GM20000 (cell line): Measurements from ENCODE around the gene CLEC4D.
"Not testable (repeated sequence)": the region's sequence is repeated elsewhere in the genome, so short reads cannot be mapped to it uniquely, and the experiment has no call there.

ENCODE experiments used
- DNase-seq: peaks from one replicate; pipeline ENCODE4 v3.0.0; 2012; ENCODE audit warnings: low spot score
- CTCF ChIP-seq: IDR thresholded peaks from 2 replicates; pipeline ENCODE4 v1.5.1; 2012; ENCODE audit warnings: mild to moderate bottlenecking, control low read depth; ENCODE audit errors: extremely low read depth, missing control alignments

CLEC4D gene

GRCh38 chr12:8508223-8508622, 5.1 kb upstream of the CLEC4D start:
- DNase-seq, result no peak
- TF ChIP-seq CTCF, result no peak

GRCh38 chr12:8508910-8509841, 4.1 kb upstream of the CLEC4D start:
- no peak for TF ChIP-seq CTCF
- DNase-seq, result no peak

- no peak for TF ChIP-seq CTCF
- no peak for DNase-seq
Observed at GRCh38 chr12:8517971-8518370, 4.7 kb downstream of the CLEC4D start.

- no peak for TF ChIP-seq CTCF
- DNase-seq, result no peak
Observed at GRCh38 chr12:8519171-8519570, 5.9 kb downstream of the CLEC4D start.

- no peak for TF ChIP-seq CTCF
- DNase-seq, result no peak
Observed at GRCh38 chr12:8527250-8528130, 14.2 kb downstream of the CLEC4D start.

- TF ChIP-seq CTCF, result no peak
Observed at GRCh38 chr12:8532045-8532444, 18.7 kb downstream of the CLEC4D start.

GRCh38 chr12:8537820-8538219, 24.5 kb downstream of the CLEC4D start:
- not testable (repeated sequence) for DNase-seq

More at GRCh38 chr12:8532045-8532444, 18.7 kb downstream of the CLEC4D start:
- no peak for DNase-seq

- DNase-seq, result not testable (repeated sequence)
Observed at GRCh38 chr12:8540831-8541230, 27.5 kb downstream of the CLEC4D start, which contains the start of gene CLEC4E. TSS of gene CLEC4E (minus strand) at chr12:8540905. CDS start at chr12:8540797, 108 bp downstream.
